Measurements from ENCODE around the gene ROCK2.
"Not testable (repeated sequence)": the region's sequence is repeated elsewhere in the genome, so short reads cannot be mapped to it uniquely, and the experiment has no call there.

ROCK2 gene

GRCh38 chr2:11338580-11338979 is 5.9 kb downstream of the ROCK2 start:
- no peak for DNase-seq

GRCh38 chr2:11337909-11338308 is 6.5 kb downstream of the ROCK2 start:
- DNase-seq, result no peak

- no peak for DNase-seq
Observed at GRCh38 chr2:11336189-11336588, 8.2 kb downstream of the ROCK2 start.

GRCh38 chr2:11333427-11334183 is 10.8 kb downstream of the ROCK2 start:
- no peak for DNase-seq

GRCh38 chr2:11332596-11332995 is 11.8 kb downstream of the ROCK2 start:
- no peak for DNase-seq

GRCh38 chr2:11330457-11331142 is 13.8 kb downstream of the ROCK2 start:
- DNase-seq, result no peak

GRCh38 chr2:11329776-11330175 is 14.7 kb downstream of the ROCK2 start:
- no peak for DNase-seq

- DNase-seq, result not testable (repeated sequence)
Observed at GRCh38 chr2:11328522-11328921, 15.9 kb downstream of the ROCK2 start.

GRCh38 chr2:11327871-11328270 is 16.6 kb downstream of the ROCK2 start:
- DNase-seq, result no peak

- no peak for DNase-seq
Observed at GRCh38 chr2:11326677-11327211, 17.7 kb downstream of the ROCK2 start.

- no peak for DNase-seq
Observed at GRCh38 chr2:11325961-11326676, 18.3 kb downstream of the ROCK2 start.

GRCh38 chr2:11321847-11322246 is 22.6 kb downstream of the ROCK2 start:
- no peak for DNase-seq

GRCh38 chr2:11320698-11321492 is 23.5 kb downstream of the ROCK2 start:
- DNase-seq, result no peak

- DNase-seq, result no peak
Observed at GRCh38 chr2:11319939-11320338, 24.5 kb downstream of the ROCK2 start.

- DNase-seq, result no peak
Observed at GRCh38 chr2:11315074-11315705, 29.2 kb downstream of the ROCK2 start.

GRCh38 chr2:11314487-11314886 is 29.9 kb downstream of the ROCK2 start:
- no peak for DNase-seq

- DNase-seq, result no peak
Observed at GRCh38 chr2:11312770-11313471, 31.5 kb downstream of the ROCK2 start.

GRCh38 chr2:11311543-11311942 is 32.9 kb downstream of the ROCK2 start:
- no peak for DNase-seq

GRCh38 chr2:11310212-11310611 is 34.2 kb downstream of the ROCK2 start:
- DNase-seq, result no peak

GRCh38 chr2:11309706-11310105 is 34.7 kb downstream of the ROCK2 start:
- no peak for DNase-seq

GRCh38 chr2:11307764-11308415 is 36.5 kb downstream of the ROCK2 start:
- no peak for DNase-seq
